K562 (cell line): ENCODE data around the gene TMEM205.

Experiments
- CEBPB ChIP-seq: fragments of 450-650 bp; IDR thresholded peaks from 2 replicates; pipeline ENCODE4 v1.6.1; 2016; ENCODE audit warnings: missing genetic modification characterization, missing compliant biosample characterization
- CHD2 ChIP-seq: IDR thresholded peaks from 2 replicates; pipeline ENCODE4 v1.6.1; 2011; ENCODE audit warnings: low read depth, low read length
- MAZ ChIP-seq, 2 experiments: fragments of 450-650 bp in 1 of 2; sonication (generic) in 1 of 2; formaldehyde crosslinking; IDR thresholded peaks in 1 of 2; conservative IDR thresholded peaks in 1 of 2; 2 replicates each; pipeline versions ENCODE4 v1.4.0 to v1.5.0; 2020; ENCODE audit warnings: mild to moderate bottlenecking in 1 of 2, missing genetic modification reagents in 1 of 2
- MTA3 ChIP-seq: fragments of 450-650 bp; formaldehyde crosslinking; IDR thresholded peaks from 2 replicates; pipeline ENCODE4 v1.6.1; 2017; ENCODE audit warnings: mild to moderate bottlenecking, borderline replicate concordance
- ZEB2 ChIP-seq: fragments of 450-650 bp; IDR thresholded peaks from 2 replicates; pipeline ENCODE4 v1.6.1; 2016
- ZFP36 ChIP-seq: fragments of 150-350 bp; IDR thresholded peaks from 2 replicates; pipeline ENCODE4 v1.6.1; 2018; ENCODE audit warnings: low read length, low read depth; ENCODE audit not compliant: partially characterized antibody
- TF ChIP-seq, protein P1 (sequence below): fragments of 250-450 bp; sonication (Bioruptor Pico); IDR thresholded peaks from 2 replicates; pipeline ENCODE4 v1.5.0; 2022; ENCODE audit warnings: mild to moderate bottlenecking
- TF ChIP-seq, protein P2 (sequence below): sonication (generic); formaldehyde crosslinking; IDR thresholded peaks from 2 replicates; pipeline ENCODE4 v1.8.1; 2023; ENCODE audit warnings: mild to moderate bottlenecking, missing genetic modification reagents
- TF ChIP-seq, protein P3 (sequence below), 3 experiments: IDR thresholded peaks in 2 of 3; conservative IDR thresholded peaks in 1 of 3; 2 replicates each; pipeline ENCODE4 v1.5.1; 2011 to 2012; ENCODE audit warnings: low read length in 3 of 3, mild to moderate bottlenecking in 3 of 3, control low read depth in 2 of 3, improper control_type of control experiment in 1 of 3, inconsistent platforms in 1 of 3, low read depth in 1 of 3, mixed read lengths in 1 of 3, moderate library complexity in 1 of 3; ENCODE audit not compliant: insufficient read depth in 2 of 3
- TF ChIP-seq, protein P4 (sequence below): fragments of 450-650 bp; IDR thresholded peaks from 2 replicates; pipeline ENCODE4 v1.7.1; 2018; ENCODE audit warnings: mild to moderate bottlenecking, low read depth; ENCODE audit not compliant: partially characterized antibody

DNA sequence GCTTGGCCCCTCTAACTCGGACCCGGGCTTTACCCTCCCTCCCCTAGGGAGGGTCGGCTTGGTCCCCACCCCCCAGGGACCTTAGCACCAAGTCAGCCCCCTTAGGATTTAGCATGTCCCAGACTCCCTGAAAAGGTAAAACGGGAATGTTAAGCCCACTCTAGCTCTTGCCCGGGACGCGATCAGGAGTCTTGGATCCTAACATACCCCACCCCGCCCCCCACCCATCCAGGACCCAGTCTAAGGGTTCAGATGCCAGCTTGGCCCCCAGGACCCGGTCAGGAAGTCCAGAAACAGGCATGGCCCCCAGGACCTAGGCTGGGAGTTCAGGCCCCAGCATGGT, 37.6 kb upstream of the TMEM205 start:
- TF ChIP-seq ZFP36 (no peak), MAZ (CRISPR knock-in tag; conservative IDR thresholded peaks at IDR 0.05 in 1 of 2, IDR thresholded peaks at IDR 0.05 in 1 of 2) (no peak), CEBPB (tag) (no peak), ZEB2 (no peak), MTA3 (no peak), CHD2 (no peak)
- TF ChIP-seq, protein P1, sequence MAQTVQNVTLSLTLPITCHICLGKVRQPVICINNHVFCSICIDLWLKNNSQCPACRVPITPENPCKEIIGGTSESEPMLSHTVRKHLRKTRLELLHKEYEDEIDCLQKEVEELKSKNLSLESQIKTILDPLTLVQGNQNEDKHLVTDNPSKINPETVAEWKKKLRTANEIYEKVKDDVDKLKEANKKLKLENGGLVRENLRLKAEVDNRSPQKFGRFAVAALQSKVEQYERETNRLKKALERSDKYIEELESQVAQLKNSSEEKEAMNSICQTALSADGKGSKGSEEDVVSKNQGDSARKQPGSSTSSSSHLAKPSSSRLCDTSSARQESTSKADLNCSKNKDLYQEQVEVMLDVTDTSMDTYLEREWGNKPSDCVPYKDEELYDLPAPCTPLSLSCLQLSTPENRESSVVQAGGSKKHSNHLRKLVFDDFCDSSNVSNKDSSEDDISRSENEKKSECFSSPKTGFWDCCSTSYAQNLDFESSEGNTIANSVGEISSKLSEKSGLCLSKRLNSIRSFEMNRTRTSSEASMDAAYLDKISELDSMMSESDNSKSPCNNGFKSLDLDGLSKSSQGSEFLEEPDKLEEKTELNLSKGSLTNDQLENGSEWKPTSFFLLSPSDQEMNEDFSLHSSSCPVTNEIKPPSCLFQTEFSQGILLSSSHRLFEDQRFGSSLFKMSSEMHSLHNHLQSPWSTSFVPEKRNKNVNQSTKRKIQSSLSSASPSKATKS (CRISPR knock-in tag) = no peak
- TF ChIP-seq, protein P2, sequence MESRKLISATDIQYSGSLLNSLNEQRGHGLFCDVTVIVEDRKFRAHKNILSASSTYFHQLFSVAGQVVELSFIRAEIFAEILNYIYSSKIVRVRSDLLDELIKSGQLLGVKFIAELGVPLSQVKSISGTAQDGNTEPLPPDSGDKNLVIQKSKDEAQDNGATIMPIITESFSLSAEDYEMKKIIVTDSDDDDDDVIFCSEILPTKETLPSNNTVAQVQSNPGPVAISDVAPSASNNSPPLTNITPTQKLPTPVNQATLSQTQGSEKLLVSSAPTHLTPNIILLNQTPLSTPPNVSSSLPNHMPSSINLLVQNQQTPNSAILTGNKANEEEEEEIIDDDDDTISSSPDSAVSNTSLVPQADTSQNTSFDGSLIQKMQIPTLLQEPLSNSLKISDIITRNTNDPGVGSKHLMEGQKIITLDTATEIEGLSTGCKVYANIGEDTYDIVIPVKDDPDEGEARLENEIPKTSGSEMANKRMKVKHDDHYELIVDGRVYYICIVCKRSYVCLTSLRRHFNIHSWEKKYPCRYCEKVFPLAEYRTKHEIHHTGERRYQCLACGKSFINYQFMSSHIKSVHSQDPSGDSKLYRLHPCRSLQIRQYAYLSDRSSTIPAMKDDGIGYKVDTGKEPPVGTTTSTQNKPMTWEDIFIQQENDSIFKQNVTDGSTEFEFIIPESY = no peak
- TF ChIP-seq, protein P3, sequence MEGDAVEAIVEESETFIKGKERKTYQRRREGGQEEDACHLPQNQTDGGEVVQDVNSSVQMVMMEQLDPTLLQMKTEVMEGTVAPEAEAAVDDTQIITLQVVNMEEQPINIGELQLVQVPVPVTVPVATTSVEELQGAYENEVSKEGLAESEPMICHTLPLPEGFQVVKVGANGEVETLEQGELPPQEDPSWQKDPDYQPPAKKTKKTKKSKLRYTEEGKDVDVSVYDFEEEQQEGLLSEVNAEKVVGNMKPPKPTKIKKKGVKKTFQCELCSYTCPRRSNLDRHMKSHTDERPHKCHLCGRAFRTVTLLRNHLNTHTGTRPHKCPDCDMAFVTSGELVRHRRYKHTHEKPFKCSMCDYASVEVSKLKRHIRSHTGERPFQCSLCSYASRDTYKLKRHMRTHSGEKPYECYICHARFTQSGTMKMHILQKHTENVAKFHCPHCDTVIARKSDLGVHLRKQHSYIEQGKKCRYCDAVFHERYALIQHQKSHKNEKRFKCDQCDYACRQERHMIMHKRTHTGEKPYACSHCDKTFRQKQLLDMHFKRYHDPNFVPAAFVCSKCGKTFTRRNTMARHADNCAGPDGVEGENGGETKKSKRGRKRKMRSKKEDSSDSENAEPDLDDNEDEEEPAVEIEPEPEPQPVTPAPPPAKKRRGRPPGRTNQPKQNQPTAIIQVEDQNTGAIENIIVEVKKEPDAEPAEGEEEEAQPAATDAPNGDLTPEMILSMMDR (IDR thresholded peaks at IDR 0.05 in 2 of 3, conservative IDR thresholded peaks at IDR 0.05 in 1 of 3; ENCODE audit: insufficient read depth in 2 of 3, low read depth in 1 of 3, low read length in 3 of 3) = no peak
- TF ChIP-seq, protein P4, sequence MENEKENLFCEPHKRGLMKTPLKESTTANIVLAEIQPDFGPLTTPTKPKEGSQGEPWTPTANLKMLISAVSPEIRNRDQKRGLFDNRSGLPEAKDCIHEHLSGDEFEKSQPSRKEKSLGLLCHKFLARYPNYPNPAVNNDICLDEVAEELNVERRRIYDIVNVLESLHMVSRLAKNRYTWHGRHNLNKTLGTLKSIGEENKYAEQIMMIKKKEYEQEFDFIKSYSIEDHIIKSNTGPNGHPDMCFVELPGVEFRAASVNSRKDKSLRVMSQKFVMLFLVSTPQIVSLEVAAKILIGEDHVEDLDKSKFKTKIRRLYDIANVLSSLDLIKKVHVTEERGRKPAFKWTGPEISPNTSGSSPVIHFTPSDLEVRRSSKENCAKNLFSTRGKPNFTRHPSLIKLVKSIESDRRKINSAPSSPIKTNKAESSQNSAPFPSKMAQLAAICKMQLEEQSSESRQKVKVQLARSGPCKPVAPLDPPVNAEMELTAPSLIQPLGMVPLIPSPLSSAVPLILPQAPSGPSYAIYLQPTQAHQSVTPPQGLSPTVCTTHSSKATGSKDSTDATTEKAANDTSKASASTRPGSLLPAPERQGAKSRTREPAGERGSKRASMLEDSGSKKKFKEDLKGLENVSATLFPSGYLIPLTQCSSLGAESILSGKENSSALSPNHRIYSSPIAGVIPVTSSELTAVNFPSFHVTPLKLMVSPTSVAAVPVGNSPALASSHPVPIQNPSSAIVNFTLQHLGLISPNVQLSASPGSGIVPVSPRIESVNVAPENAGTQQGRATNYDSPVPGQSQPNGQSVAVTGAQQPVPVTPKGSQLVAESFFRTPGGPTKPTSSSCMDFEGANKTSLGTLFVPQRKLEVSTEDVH = no peak
